T47D (cell line): Measurements from ENCODE around the gene BRAF.
A peak's percentile ranks its signal among the peaks of the same experiment; 100 is the strongest.
"Not testable (repeated sequence)": the region's sequence is repeated elsewhere in the genome, so short reads cannot be mapped to it uniquely, and the experiment has no call there.

Experiments used
- DNase-seq, 2 experiments: peaks; one replicate each; pipeline versions ENCODE4 v3.0.0 to v3.0.0-alpha.2; 2011 to 2012; ENCODE audit warnings: low read depth in 1 of 2, low spot score in 1 of 2
- JUND ChIP-seq: IDR thresholded peaks from 2 replicates; pipeline ENCODE4 v1.6.1; 2012; ENCODE audit warnings: low read depth
- in situ Hi-C: cut with HindIII; loops from 2 replicates; pipeline ENCODE4 v1.10.0; 2016; ENCODE audit warnings: low sequenced_read_pairs, low pct_unique_long_range_greater_than_20kb

Gene BRAF

DNA sequence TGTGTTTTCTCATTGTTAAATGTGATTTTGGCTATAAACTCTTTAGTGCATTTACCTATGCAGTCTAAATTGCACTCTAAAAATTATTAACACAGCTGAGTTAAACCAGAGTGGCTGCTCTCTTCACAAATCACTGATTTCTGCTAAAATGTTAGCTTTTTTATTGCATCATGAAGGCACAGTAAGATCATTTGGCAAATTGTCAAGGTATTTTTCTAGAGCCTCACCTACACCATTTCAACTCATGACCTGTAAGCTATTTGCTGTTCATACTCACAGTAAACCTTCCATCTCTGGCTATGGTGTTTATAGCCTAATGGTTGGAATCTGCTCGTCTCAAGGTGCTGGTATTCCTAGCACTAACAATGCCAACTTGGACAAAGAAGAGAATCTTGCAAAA lies 202.5 kb downstream of the BRAF start:
- no peak for TF ChIP-seq JUND
- no peak for DNase-seq
- in situ Hi-C loops, result no loop called here

DNA sequence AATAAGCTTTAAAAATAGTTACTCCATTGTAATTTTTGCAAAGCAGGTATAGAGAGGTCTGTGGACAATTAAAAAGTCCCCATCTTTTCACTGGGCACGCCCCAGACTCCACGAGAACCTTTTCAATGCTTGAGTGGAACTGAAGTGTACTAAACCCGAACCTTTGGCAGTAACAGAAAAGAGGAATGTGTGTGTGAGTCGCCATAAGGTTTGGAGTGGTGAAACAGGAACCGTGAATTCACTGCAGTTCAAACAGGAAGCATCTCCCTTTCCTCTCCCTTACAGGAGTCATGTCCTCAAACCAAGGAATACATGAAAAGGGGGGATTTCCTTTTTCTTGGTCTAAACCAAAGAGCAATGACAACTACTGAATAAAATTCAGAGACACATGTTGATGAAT lies 205.0 kb downstream of the BRAF start:
- no peak for TF ChIP-seq JUND
- in situ Hi-C loops, result no loop called here
- DNase-seq, result no peak

DNA sequence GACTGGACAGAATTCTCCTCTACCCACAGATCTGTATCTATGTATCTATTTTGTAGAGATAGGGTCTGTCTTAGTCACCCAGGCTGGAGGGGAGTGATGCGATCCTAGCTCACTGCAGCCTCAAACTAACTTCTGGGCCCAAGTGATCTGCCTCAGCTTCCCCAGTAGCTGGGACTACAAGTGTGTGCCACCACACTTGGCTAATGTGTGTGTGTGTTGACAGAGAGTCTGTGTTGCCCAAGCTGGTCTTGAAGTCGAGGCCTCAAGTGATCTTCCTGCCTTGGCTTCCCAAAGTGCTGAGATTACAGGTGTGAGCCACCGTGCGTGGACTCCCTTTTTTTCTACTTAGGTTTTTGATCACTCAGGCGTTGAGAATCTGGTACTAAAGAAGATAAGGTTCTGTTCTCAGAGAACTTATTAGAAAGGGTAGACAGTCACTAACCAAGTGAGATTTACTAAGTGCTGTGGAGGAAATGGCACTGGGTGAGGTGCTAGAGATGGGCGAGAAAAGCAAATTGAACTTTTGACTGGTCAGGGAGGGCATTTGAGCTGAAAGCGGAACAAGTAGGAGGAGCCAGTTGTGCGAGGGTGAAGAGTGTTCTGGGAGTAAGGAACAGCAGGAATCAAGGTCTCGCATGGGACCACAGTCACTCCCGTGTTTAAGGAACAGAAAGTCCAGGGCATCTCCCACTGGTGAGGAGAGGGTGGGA lies 210.2 kb downstream of the BRAF start:
- DNase-seq, result no peak
- in situ Hi-C loops, result no loop called here
- no peak for TF ChIP-seq JUND

DNA sequence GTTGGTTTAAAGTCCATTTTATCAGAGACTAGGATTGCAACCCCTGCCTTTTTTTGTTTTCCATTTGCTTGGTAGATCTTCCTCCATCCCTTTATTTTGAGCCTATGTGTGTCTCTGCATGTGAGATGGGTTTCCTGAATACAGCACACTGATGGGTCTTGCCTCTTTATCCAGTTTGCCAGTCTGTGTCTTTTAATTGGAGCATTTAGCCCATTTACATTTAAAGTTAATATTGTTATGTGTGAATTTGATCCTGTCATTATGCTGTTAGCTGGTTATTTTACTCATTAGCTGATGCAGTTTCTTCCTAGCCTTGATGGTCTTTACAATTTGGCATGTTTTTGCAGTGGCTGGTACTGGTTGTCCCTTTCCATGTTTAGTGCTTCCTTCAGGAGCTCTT lies 212.3 kb downstream of the BRAF start:
- DNase-seq, in situ Hi-C loops: not testable (repeated sequence)

DNA sequence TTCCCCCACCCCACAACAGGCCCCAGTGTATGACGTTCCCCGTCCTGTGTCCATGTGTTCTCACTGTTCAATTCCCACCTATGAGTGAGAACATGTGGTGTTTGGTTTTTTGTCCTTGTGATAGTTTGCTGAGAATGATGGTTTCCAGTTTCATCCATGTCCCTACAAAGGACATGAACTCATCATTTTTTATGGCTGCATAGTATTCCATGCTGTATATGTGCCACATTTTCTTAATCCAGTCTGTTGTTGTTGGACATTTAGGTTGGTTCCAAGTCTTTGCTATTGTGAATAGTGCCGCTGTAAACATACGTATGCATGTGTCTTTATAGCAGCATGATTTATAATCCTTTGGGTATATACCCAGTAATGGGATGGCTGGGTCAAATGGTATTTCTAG lies 216.0 kb downstream of the BRAF start:
- DNase-seq, in situ Hi-C loops: not testable (repeated sequence)

DNA sequence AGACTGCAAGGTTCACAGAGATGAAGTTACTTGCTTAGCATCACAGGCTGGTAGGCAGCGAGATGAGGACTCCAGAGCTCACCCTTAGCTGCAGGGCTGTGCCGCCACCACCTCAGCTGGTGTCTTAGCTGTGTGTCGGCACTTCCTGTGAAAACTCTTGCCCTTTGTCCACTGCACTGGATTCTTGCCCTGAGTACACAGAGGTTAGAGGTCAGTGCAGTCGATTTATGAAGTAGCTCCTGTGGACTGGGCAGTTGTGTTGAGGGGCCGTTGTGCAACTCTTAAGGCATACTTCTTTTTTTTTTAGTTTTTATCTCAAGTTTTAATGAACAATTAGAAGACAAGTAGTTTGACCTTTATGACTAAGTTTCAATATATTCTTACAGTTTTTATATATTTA lies 217.6 kb downstream of the BRAF start:
- no peak for DNase-seq
- in situ Hi-C loops, result no loop called here
- TF ChIP-seq JUND, result no peak

DNA sequence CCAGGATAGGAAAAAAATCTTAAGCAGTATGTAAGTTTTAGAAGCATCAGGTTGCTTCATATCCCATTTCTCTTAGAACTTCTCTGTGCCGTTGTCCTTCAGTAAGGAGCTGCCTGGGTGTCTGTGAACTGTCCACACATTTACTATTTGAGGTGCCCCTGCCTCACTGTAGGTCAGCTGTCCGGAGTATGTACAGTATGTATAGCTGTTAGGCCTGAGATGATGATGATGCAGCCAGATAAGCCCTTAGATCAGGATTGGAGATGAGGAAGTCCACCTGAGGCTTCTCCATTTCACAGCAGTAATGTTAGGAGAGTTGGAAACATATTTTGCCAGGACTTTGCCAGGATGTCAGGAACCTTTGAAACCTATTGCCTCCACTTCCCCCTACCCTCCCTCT lies 220.5 kb downstream of the BRAF start:
- in situ Hi-C loops, result no loop called here
- no peak for TF ChIP-seq JUND
- DNase-seq, result no peak

DNA sequence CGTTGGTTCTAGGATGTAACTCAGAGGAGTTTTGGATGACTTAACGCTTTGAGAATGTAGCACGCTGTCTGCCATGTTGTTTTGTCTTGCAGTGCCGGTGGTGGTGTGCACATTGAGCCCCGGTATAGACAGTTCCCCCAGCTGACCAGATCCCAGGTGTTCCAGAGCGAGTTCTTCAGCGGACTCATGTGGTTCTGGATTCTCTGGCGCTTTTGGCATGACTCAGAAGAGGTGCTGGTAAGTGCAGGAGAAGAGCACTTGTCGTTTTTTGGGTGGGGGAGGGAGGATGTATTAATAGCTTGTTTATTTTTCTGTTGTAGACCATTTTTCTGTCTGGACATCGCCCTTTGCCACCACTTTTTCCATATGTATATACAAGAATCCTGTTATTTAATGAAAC lies 222.0 kb downstream of the BRAF start:
- no peak for DNase-seq
- no peak for TF ChIP-seq JUND
- in situ Hi-C loops, result no loop called here

DNA sequence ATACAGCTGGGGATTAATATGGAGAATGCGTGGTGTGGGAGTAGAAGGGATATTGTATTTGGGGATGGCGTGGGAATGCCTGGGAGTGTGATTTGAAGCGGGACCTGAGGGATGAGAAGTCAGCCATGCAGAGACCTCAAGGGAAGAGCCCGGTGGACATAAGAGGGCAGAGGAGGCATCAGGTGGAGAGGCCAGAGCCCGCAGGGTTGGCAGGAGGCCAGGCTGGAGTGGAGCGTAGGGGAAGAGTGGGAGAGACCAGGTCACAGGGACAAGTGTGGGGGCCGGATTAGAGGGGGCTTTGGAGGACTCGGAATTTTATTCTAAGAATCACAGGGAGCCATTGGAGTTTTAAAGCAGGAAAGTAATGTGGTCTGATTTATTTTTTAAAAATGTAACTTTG lies 226.3 kb downstream of the BRAF start:
- DNase-seq, result no peak
- no peak for TF ChIP-seq JUND
- in situ Hi-C loops, result no loop called here

DNA sequence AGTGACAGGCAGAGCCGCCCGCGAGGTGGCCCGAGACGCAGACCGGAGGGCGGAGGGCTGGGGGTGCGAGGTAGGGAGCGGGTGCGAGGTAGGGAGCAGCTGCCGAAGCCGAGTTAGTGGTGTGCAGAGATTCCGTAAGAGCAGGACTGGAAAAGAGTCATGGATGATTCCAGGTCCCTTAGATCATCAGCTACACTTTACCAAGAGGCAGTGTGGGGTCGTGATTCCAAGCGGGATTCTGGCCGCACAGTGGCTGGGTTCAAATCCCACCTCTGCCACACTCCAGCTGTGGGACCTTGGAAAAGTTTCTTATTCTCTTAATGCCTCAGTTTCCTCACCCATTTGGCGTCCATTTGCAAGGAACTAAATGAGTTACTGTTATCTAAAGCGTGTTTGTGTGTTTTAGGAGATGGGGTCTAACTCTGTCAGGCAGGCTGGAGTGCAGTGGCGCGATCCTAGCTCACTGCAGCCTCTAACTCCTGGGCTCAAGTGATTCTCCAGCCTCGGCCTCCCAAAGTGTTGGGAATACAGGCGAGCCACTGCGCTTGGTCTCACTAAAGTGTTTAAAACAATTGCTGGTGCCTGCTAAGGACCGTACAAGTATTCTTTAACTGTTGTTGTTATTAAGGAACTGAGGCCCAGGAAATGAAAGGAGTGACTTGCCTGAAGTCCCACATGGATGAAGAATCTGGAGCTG lies 227.1 kb downstream of the BRAF start:
- in situ Hi-C loops, result no loop called here
- no peak for DNase-seq
- TF ChIP-seq JUND, result no peak

DNA sequence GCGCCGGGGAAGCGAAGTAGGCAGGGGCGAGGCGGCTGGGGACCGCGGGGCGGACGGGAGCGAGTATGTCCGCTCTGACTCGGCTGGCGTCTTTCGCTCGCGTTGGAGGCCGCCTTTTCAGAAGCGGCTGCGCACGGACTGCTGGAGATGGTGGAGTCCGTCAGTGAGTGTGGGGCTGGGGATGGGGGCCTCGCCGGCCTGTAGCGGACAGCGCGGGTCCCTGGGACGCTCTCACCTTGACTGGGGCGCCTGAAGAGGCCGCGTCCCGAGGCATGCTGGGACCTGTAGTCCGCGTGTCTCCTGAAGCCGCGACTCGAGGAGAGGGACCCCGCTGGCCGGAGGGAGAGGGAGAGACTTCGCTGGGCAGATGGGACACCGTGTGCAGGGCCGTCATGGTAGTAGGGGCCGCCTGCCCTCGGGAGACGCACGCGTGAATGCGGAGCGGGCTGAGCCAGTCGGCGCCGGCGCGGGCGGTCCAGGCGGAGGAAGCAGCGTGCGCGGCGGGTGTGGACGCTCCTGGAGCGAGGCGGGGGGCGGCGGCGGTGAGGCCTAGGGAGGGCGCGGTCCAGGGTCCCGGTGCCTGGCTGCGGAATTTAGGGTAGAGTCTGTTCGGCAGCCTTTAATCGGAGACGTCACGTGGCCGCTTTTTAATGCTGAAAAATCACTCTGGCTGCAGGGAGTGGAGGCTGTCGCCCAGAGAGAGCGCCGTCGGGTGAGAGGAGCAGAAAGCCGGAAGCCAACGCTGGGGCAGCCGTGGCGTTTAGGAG lies 227.9 kb downstream of the BRAF start, which contains the start of gene NDUFB2:
Gene NDUFB2 (plus strand): TSS at position 29 of the 767 bp plus-strand sequence. CDS start 37 bp downstream, at position 66.
- in situ Hi-C loops, result no loop called here
- peak; percentile 63 to 77 for DNase-seq
- TF ChIP-seq JUND, result no peak

DNA sequence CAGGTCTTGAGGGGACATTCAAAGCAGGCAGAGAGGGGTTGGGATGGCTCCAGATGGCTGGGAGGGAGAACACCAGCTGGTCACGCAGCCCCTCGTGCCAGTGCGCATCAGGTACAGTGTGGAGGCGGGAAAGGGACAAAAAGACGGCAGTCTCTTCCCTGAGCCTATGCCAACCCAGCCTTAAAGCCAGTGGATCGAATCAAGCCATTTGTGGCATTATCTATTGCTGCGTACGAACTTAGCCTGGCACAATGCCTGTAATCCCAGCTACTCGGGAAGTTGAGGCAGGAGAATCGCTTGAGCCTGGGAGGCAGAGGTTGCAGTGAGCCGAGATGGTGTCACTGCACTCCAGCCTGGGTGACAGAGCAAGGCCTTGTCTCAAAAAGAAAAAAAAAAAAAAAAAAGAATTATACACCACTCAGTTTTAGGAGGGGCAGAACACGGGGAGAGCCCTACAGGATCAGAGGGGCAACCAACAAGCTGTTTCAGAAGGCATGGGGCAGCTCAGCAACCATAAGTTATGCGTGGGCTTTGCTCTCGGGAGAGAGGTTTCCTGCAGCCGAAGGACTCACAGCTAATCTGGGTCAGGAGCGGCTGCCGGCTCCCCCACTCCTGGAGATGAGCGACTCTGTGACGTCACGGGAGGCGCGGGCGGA lies 228.6 kb downstream of the BRAF start:
- DNase-seq, result peak; percentile 79 to 88
- in situ Hi-C loops, result no loop called here
- no peak for TF ChIP-seq JUND

DNA sequence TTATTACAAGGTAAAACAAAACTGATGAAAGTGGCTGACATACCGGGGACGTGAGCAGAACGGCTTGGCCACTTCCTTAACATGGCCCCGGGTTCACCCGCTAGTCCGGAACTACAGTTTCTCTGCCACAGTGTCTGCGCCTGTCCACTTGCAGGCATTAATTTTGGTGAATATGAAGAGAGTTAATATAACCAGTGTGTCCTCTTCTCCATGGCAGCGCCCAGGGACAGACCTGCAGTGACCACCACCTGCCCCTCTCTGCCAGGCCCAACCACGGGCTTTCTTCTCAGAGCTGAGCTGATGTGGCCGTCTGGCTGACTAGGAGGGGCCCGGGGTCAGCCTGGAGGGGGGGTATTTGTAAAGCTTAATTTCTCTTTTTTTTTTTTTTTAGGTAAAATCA lies 229.3 kb downstream of the BRAF start:
- in situ Hi-C loops, result no loop called here
- no peak for TF ChIP-seq JUND
- DNase-seq, result no peak
